Parathyroid adenoma (tissue), 2 donors: ENCODE results near the gene IL1RL1.

Experiments used
- H2AFZ ChIP-seq: fragments of 300-600 bp; sonication (generic); one replicate; pipeline ENCODE4 v1.7.0; 2017; ENCODE audit warnings: antibody characterized with exemption, mild to moderate bottlenecking
- H3K27ac ChIP-seq: fragments of 300-600 bp; sonication (generic); one replicate; pipeline ENCODE4 v1.7.0; 2017
- H3K27me3 ChIP-seq: fragments of 300-600 bp; sonication (generic); one replicate; pipeline ENCODE4 v1.7.0; 2017; ENCODE audit warnings: low read length; ENCODE audit not compliant: control insufficient read depth, insufficient read depth
- H3K36me3 ChIP-seq: fragments of 300-600 bp; sonication (generic); one replicate; pipeline ENCODE4 v1.7.0; 2017; ENCODE audit warnings: low read length; ENCODE audit not compliant: control insufficient read depth, insufficient read depth
- H3K4me1 ChIP-seq: fragments of 300-600 bp; sonication (generic); one replicate; pipeline ENCODE4 v1.7.0; 2017; ENCODE audit warnings: control low read depth
- H3K4me2 ChIP-seq: fragments of 300-600 bp; sonication (generic); one replicate; pipeline ENCODE4 v1.7.0; 2017; ENCODE audit warnings: low read length
- H3K4me3 ChIP-seq: fragments of 300-600 bp; sonication (generic); one replicate; pipeline ENCODE4 v1.7.0; 2017; ENCODE audit warnings: low read depth, low read length
- H3K79me2 ChIP-seq: fragments of 300-600 bp; sonication (generic); one replicate; pipeline ENCODE4 v1.7.0; 2017; ENCODE audit warnings: control low read depth
- H3K9ac ChIP-seq: fragments of 300-600 bp; sonication (generic); one replicate; pipeline ENCODE4 v1.7.0; 2017; ENCODE audit warnings: mild to moderate bottlenecking
- H3K9me3 ChIP-seq: fragments of 300-600 bp; sonication (generic); one replicate; pipeline ENCODE4 v1.7.0; 2017; ENCODE audit warnings: low read length; ENCODE audit not compliant: control insufficient read depth
- CTCF ChIP-seq: fragments of 300-600 bp; sonication (generic); IDR thresholded peaks from one replicate; pipeline ENCODE4 v1.7.0; 2017; ENCODE audit warnings: antibody characterized with exemption, mild to moderate bottlenecking
- donor health status: primary hyperparathyroidism.

The IL1RL1 gene

GRCh38 chr2:102386004-102386403 lies 74.6 kb downstream of the IL1RL1 start:
- Histone ChIP-seq H3K27ac (no peak overlapping the region), H3K9ac (no peak overlapping the region), H3K79me2 (no peaks in the 10 kb centered on the region), H3K4me1 (no peaks in the 10 kb centered on the region), H3K36me3 (no peaks in the 10 kb centered on the region), H3K4me3 (no peak overlapping the region), H3K4me2 (no peak overlapping the region), H3K27me3 (no peaks in the 10 kb centered on the region), H2AFZ (no peak overlapping the region), H3K9me3 (no peaks in the 10 kb centered on the region)
- TF ChIP-seq CTCF: no peak

GRCh38 chr2:102386867-102387541 lies 75.6 kb downstream of the IL1RL1 start:
- H3K36me3 ChIP-seq: no peaks in the 10 kb centered on the region

GRCh38 chr2:102387763-102388546 lies 76.6 kb downstream of the IL1RL1 start:
- Histone ChIP-seq H3K27me3 (no peaks in the 10 kb centered on the region), H2AFZ (no peak overlapping the region), H3K4me2 (no peak overlapping the region), H3K36me3 (no peaks in the 10 kb centered on the region), H3K4me1 (no peaks in the 10 kb centered on the region), H3K27ac (no peak overlapping the region), H3K4me3 (no peak overlapping the region), H3K9ac (no peak overlapping the region), H3K79me2 (no peaks in the 10 kb centered on the region), H3K9me3 (no peaks in the 10 kb centered on the region)
- no peak for TF ChIP-seq CTCF

More at GRCh38 chr2:102386867-102387541, 75.6 kb downstream of the IL1RL1 start:
- Histone ChIP-seq H3K9me3 (no peaks in the 10 kb centered on the region), H3K27ac (no peak overlapping the region), H3K9ac (no peak overlapping the region), H3K4me1 (no peaks in the 10 kb centered on the region), H3K4me2 (no peak overlapping the region), H3K4me3 (no peak overlapping the region), H3K27me3 (no peaks in the 10 kb centered on the region), H2AFZ (no peak overlapping the region), H3K79me2 (no peaks in the 10 kb centered on the region)
- no peak for TF ChIP-seq CTCF

- no peaks in the 10 kb centered on the region for H3K9me3 ChIP-seq
- TF ChIP-seq CTCF: no peak
- H3K27me3 ChIP-seq: no peaks in the 10 kb centered on the region
- no peaks in the 10 kb centered on the region for H3K79me2 ChIP-seq
- no peak overlapping the region for H3K4me3 ChIP-seq
- H3K9ac ChIP-seq: no peak overlapping the region
- no peak overlapping the region for H3K4me2 ChIP-seq
- H3K4me1 ChIP-seq: no peaks in the 10 kb centered on the region
- H3K36me3 ChIP-seq: no peaks in the 10 kb centered on the region
- H3K27ac ChIP-seq: no peak overlapping the region
- H2AFZ ChIP-seq: no peak overlapping the region
Measured at GRCh38 chr2:102391565-102391964, 80.2 kb downstream of the IL1RL1 start.
